GM06990 (cell line): ENCODE results near the gene FHIT.

ENCODE experiments used
- DNase-seq: peaks from one replicate; pipeline ENCODE4 v3.0.0-alpha.2; 2011; ENCODE audit not compliant: insufficient read length; ENCODE audit errors: extremely low read depth
- H3K27me3 ChIP-seq: replicated peaks from 2 replicates; pipeline ENCODE4 v1.6.0; 2011; ENCODE audit warnings: low read length; ENCODE audit not compliant: control insufficient read depth, insufficient read depth
- H3K36me3 ChIP-seq: 2 replicates; pipeline ENCODE4 v1.5.1; 2011; ENCODE audit warnings: low read length; ENCODE audit not compliant: control insufficient read depth, insufficient read depth
- H3K4me3 ChIP-seq: replicated peaks from 2 replicates; pipeline ENCODE4 v1.5.1; 2011; ENCODE audit warnings: low read depth, mild to moderate bottlenecking, control low read depth, low read length
- CTCF ChIP-seq: IDR thresholded peaks from 2 replicates; pipeline ENCODE4 v1.5.1; 2011; ENCODE audit warnings: low read length, control low read depth, mild to moderate bottlenecking, inconsistent platforms; ENCODE audit not compliant: insufficient read depth, poor library complexity, severe bottlenecking

Gene FHIT

DNA sequence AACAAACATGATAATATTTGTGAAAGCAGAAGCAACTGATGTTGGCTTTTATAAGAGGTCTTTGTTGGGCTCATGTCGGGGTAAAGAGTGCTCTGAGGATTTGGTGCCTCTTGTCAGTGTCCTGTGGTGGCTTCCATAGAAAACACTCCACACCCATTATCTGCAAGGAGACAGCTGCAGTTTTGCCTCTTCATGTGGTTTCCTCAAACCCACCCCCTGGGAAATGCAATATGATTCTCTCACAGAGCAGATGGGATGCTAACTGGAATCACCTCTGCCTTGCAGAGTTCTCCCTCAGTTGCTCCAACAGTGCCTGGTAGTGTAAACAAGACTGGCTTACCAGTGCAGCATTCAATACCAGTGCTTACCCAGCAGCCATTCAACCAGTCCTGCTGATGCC lies 1430.0 kb downstream of the FHIT start:
- Histone ChIP-seq H3K27me3 (no peaks in the 10 kb centered on the region), H3K36me3 (no peaks in the 10 kb centered on the region), H3K4me3 (no peak overlapping the region)
- TF ChIP-seq CTCF = no peak
- no peak for DNase-seq

- DNase-seq = no peak
Observed at GRCh38 chr3:59820352-59820934, 1430.8 kb downstream of the FHIT start.

GRCh38 chr3:59818919-59819300 lies 1432.3 kb downstream of the FHIT start:
- no peak for TF ChIP-seq CTCF
- H3K27me3 ChIP-seq = no peaks in the 10 kb centered on the region
- H3K36me3 ChIP-seq = no peaks in the 10 kb centered on the region
- DNase-seq = no peak
- H3K4me3 ChIP-seq = no peak overlapping the region

More at GRCh38 chr3:59820352-59820934, 1430.8 kb downstream of the FHIT start:
- no peak overlapping the region for H3K4me3 ChIP-seq
- no peaks in the 10 kb centered on the region for H3K27me3 ChIP-seq
- TF ChIP-seq CTCF = no peak
- no peaks in the 10 kb centered on the region for H3K36me3 ChIP-seq

DNA sequence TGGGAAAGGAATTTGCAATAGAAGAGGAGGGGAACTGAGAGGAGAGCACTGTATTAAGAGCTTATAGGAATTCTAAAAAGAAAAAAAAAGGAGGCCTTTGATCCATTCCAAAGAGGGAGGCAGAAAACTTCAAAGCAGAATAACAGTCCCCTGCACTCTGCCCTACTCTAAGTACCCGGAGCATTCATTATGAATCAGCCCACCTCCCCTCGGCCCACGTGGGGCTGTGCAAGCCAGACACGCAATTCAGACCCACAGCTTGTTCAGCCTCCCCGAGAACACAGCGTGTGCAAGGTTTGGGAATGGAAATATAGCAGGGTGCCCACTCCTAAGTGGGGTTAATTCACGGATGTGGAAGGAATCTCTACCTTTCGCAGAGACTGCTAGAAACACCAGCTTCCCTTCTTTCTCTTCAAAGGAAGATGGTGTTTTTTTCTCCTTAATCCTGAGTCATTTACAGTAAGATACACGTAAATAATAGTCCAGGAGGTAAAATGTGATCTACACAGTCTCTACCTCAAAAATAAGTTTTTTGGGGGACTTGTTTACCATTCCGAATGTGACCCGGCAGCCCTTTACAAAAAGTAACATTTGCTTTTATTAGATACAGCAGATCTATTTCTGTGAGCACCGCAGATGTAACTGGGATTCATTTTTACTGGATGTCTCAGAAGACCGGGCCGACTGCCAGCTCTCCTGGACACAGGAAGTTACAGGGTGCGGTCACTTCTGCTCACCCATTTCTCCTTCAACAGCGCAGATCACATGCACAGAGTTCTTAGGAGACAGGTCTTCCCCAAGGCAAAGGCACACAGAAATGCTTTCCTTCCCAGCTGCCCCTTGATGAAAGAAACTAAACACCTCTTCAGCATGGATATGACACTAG lies 1433.0 kb downstream of the FHIT start:
- Histone ChIP-seq H3K27me3 (no peaks in the 10 kb centered on the region), H3K4me3 (no peak overlapping the region), H3K36me3 (no peaks in the 10 kb centered on the region)
- no peak for DNase-seq
- TF ChIP-seq CTCF = no peak

DNA sequence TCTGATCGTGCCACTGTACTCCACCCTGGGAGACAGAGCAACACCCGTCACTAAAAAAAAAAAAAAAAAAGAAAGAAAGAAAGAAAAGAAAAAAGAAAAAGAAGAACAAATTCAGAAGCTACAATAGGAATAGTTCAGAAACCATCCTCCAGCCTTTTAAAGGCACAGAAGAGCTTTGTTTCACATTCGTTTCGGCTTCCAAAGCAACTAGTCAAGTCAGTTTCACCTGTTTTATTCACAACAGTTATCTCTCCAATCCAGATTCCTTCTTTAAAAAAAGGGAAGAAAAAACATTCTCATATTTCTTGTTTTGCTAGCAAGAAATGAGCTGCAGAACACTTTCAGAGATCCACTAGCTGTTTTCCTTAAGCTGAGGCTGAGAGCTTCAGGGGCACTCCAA lies 1433.7 kb downstream of the FHIT start:
- Histone ChIP-seq H3K36me3 (no peaks in the 10 kb centered on the region), H3K4me3 (no peak overlapping the region), H3K27me3 (no peaks in the 10 kb centered on the region)
- TF ChIP-seq CTCF = no peak
- no peak for DNase-seq
